Measurements from ENCODE around the gene MAGOHB.
"Not testable (repeated sequence)": the region's sequence is repeated elsewhere in the genome, so short reads cannot be mapped to it uniquely, and the experiment has no call there.

The MAGOHB gene

GRCh38 chr12:10613349-10614055 is at the start of gene MAGOHB:
MAGOHB (minus strand) TSS chr12:10613609; CDS start chr12:10613532, 77 bp downstream.
- FAIRE-seq (peak; percentile 98), DNase-seq (ENCODE audit: insufficient read length, low spot score) (peak; percentile 74)

GRCh38 chr12:10661338-10661737 is 47.9 kb upstream of the MAGOHB start:
- DNase-seq (ENCODE audit: insufficient read length, low spot score) (no peak), FAIRE-seq (no peak)

GRCh38 chr12:10654003-10654402 is 40.6 kb upstream of the MAGOHB start:
- DNase-seq (ENCODE audit: insufficient read length, low spot score) (no peak), FAIRE-seq (no peak)

- DNase-seq (ENCODE audit: insufficient read length, low spot score) (no peak), FAIRE-seq (no peak)
These were observed 38.8 kb upstream of the MAGOHB start for GRCh38 chr12:10652192-10652591.

- DNase-seq (ENCODE audit: insufficient read length, low spot score); FAIRE-seq: not testable (repeated sequence)
These were observed 33.2 kb upstream of the MAGOHB start for GRCh38 chr12:10646576-10646975.

- FAIRE-seq (no peak), DNase-seq (ENCODE audit: insufficient read length, low spot score) (no peak)
These were observed 32.5 kb upstream of the MAGOHB start for GRCh38 chr12:10645910-10646309.

GRCh38 chr12:10641735-10642500 is 28.5 kb upstream of the MAGOHB start:
- no peak for DNase-seq (ENCODE audit: insufficient read length, low spot score)
- FAIRE-seq: no peak

GRCh38 chr12:10638728-10639127 is 25.3 kb upstream of the MAGOHB start:
- no peak for FAIRE-seq
- DNase-seq (ENCODE audit: insufficient read length, low spot score): no peak

GRCh38 chr12:10636611-10637010 is 23.2 kb upstream of the MAGOHB start:
- FAIRE-seq (no peak), DNase-seq (ENCODE audit: insufficient read length, low spot score) (no peak)

GRCh38 chr12:10636124-10636523 is 22.7 kb upstream of the MAGOHB start:
- no peak for DNase-seq (ENCODE audit: insufficient read length, low spot score)
- no peak for FAIRE-seq

- FAIRE-seq (no peak), DNase-seq (ENCODE audit: insufficient read length, low spot score) (no peak)
These were observed 21.9 kb upstream of the MAGOHB start for GRCh38 chr12:10635306-10635705.

- FAIRE-seq (no peak), DNase-seq (ENCODE audit: insufficient read length, low spot score) (no peak)
These were observed 21.0 kb upstream of the MAGOHB start for GRCh38 chr12:10634427-10634826.

GRCh38 chr12:10633541-10633940 is 20.1 kb upstream of the MAGOHB start:
- FAIRE-seq: no peak

GRCh38 chr12:10632226-10632625 is 18.8 kb upstream of the MAGOHB start:
- no peak for DNase-seq (ENCODE audit: insufficient read length, low spot score)
- FAIRE-seq: no peak

More at GRCh38 chr12:10633541-10633940, 20.1 kb upstream of the MAGOHB start:
- no peak for DNase-seq (ENCODE audit: insufficient read length, low spot score)

GRCh38 chr12:10624605-10625004 is 11.2 kb upstream of the MAGOHB start:
- no peak for FAIRE-seq

GRCh38 chr12:10623131-10623530 is 9.7 kb upstream of the MAGOHB start:
- DNase-seq (ENCODE audit: insufficient read length, low spot score): no peak
- no peak for FAIRE-seq

More at GRCh38 chr12:10624605-10625004, 11.2 kb upstream of the MAGOHB start:
- no peak for DNase-seq (ENCODE audit: insufficient read length, low spot score)

GRCh38 chr12:10621278-10621677 is 7.9 kb upstream of the MAGOHB start:
- DNase-seq (ENCODE audit: insufficient read length, low spot score) (no peak), FAIRE-seq (no peak)

- FAIRE-seq (no peak), DNase-seq (ENCODE audit: insufficient read length, low spot score) (no peak)
These were observed 6.8 kb upstream of the MAGOHB start for GRCh38 chr12:10620078-10620779.

GRCh38 chr12:10618338-10618987 is 5.1 kb upstream of the MAGOHB start:
- no peak for FAIRE-seq
- no peak for DNase-seq (ENCODE audit: insufficient read length, low spot score)

- FAIRE-seq: no peak
- no peak for DNase-seq (ENCODE audit: insufficient read length, low spot score)
These were observed 4.5 kb upstream of the MAGOHB start for GRCh38 chr12:10617863-10618262.

GRCh38 chr12:10615532-10615931 is 2.1 kb upstream of the MAGOHB start:
- DNase-seq (ENCODE audit: insufficient read length, low spot score) (no peak), FAIRE-seq (no peak)

All from GM19239 (cell line).